ENCODE data around the gene ZNF684. TPM values are rescaled to one million over a fixed set of nuclear protein-coding genes. Genes with fewer than 3 reads are reported as not detected.
"Not testable (repeated sequence)": the region's sequence is repeated elsewhere in the genome, so short reads cannot be mapped to it uniquely, and the experiment has no call there.

ZNF684 gene
- total RNA-seq (2021) (6.0 and 11.8 TPM in 2 replicates), Bru-seq, nascent RNA (percentile 67 among the genes with signal in this experiment), BruChase-seq, experiment 1, labeled RNA remaining after a 2-hour chase (percentile 80 among the genes with signal in this experiment), BruChase-seq, experiment 2, labeled RNA remaining after a 6-hour chase (percentile 54 among the genes with signal in this experiment)
- long read RNA-seq, transcript ZNF684-203 (5 exons, 2,097 nt) = major isoform, 5 of 11 reads
- long read RNA-seq, partial matches to known transcripts = 0 of 11 reads
- long read RNA-seq, other reads (novel, unspliced or antisense) = 2 of 11 reads

GRCh38 chr1:40531381-40532061, at the start of gene ZNF684:
Gene ZNF684, plus strand, starts transcription at chr1:40531637. Its CDS starts 1,530 bp downstream, at chr1:40533167.
- Histone ChIP-seq H3K4me2 (peak within 1 kb of the TSS; percentile 78), H3K4me1 (replicated peaks; ENCODE audit: insufficient read depth) (peaks cover 13% of the 10 kb centered on the region), H3K9me2 (ENCODE audit: insufficient read depth) (no peaks in the 10 kb centered on the region), H3K9me3 (ENCODE audit: insufficient read depth, low read depth) (no peaks in the 10 kb centered on the region; the same call in 1 of the 2 replicates), H3K27me3 (ENCODE audit: insufficient read depth, low read depth) (no peaks in the 10 kb centered on the region), H3K27ac (peak within 1 kb of the TSS; percentile 41), H4K20me1 (ENCODE audit: insufficient read depth) (no peaks in the 10 kb centered on the region), H2AFZ (peak within 1 kb of the TSS; percentile 99), H3K4me3 (peak within 1 kb of the TSS; percentile 88), H3K36me3 (ENCODE audit: low read depth) (no peaks in the 10 kb centered on the region), H3K79me2 (ENCODE audit: low read depth) (no peaks in the 10 kb centered on the region), H3F3A (ENCODE audit: insufficient read depth, low read depth) (no peaks in the 10 kb centered on the region)
- TF ChIP-seq EZH2 (IDR thresholded peaks at IDR 0.05; ENCODE audit: low read depth) (no peak), CTCF (conservative IDR thresholded peaks at IDR 0.05) (no peak)
- DNase-seq = peak; percentile 89 to 90
- BruUV-seq (replicated peaks) = TSS peak; percentile 69
- intact Hi-C loops (cut with micrococcal nuclease; ENCODE audit: unreplicated experiment) = loop anchor here (1.0 to 5.0 kb wide), 3 partner anchors 23 to 421 kb away; partner anchors contain the start of gene EXO5
- POLR2A ChIA-PET (ENCODE audit: unreplicated experiment) = interaction anchor here (0.5 to 0.6 kb wide), 7 partner anchors 53 to 639 kb away, joined by 3 to 7 read pairs (median 4); no protein-coding TSS in a partner anchor
- CTCF ChIA-PET = interaction anchor here (0.6 to 1.3 kb wide), 11 partner anchors 20 to 1962 kb away, joined by 3 to 15 read pairs (median 3); partner anchors contain the start of genes EXO5 and MYCL

- H4K20me1 ChIP-seq (ENCODE audit: insufficient read depth) = no peaks in the 10 kb centered on the region
- H3K9me2 ChIP-seq (ENCODE audit: insufficient read depth) = no peaks in the 10 kb centered on the region
- no peaks in the 10 kb centered on the region for H3K79me2 ChIP-seq (ENCODE audit: low read depth)
- H3K4me2 ChIP-seq = no peak overlapping the region
- DNase-seq = no peak
- ChIA-PET CTCF (interaction anchor here (0.6 kb wide), 1 partner anchor 55 kb away, joined by 3 read pairs; no protein-coding TSS in a partner anchor), POLR2A (ENCODE audit: unreplicated experiment) (no interaction called here)
- no peak overlapping the region for H3K4me3 ChIP-seq
- no peaks in the 10 kb centered on the region; the same call in 1 of the 2 replicates for H3F3A ChIP-seq (ENCODE audit: insufficient read depth, low read depth)
- intact Hi-C loops (cut with micrococcal nuclease; ENCODE audit: unreplicated experiment) = no loop called here
- H3K27ac ChIP-seq = no peak overlapping the region
- peaks cover 51% of the 10 kb centered on the region for H3K36me3 ChIP-seq (ENCODE audit: low read depth)
- H3K4me1 ChIP-seq (replicated peaks; ENCODE audit: insufficient read depth) = no peaks in the 10 kb centered on the region
- no peaks in the 10 kb centered on the region for H3K27me3 ChIP-seq (ENCODE audit: insufficient read depth, low read depth)
- no TSS peak for BruUV-seq (replicated peaks)
- H3K9me3 ChIP-seq (ENCODE audit: insufficient read depth, low read depth) = peaks cover 66% of the 10 kb centered on the region
- H2AFZ ChIP-seq = no peak overlapping the region
- TF ChIP-seq EZH2 (IDR thresholded peaks at IDR 0.05; ENCODE audit: low read depth) = no peak
- TF ChIP-seq CTCF (conservative IDR thresholded peaks at IDR 0.05) = no peak
Observed at GRCh38 chr1:40495315-40495903, 36.0 kb upstream of the ZNF684 start.

GRCh38 chr1:40502651-40503050, 28.8 kb upstream of the ZNF684 start:
- H4K20me1 ChIP-seq (ENCODE audit: insufficient read depth); H3K36me3 ChIP-seq (ENCODE audit: low read depth); H3K79me2 ChIP-seq (ENCODE audit: low read depth); POLR2A ChIA-PET (ENCODE audit: unreplicated experiment); BruUV-seq (replicated peaks); H2AFZ ChIP-seq; H3K4me1 ChIP-seq (replicated peaks; ENCODE audit: insufficient read depth); H3K27me3 ChIP-seq (ENCODE audit: insufficient read depth, low read depth); CTCF ChIA-PET; H3F3A ChIP-seq (ENCODE audit: insufficient read depth, low read depth); DNase-seq; H3K27ac ChIP-seq; intact Hi-C loops (cut with micrococcal nuclease; ENCODE audit: unreplicated experiment); H3K4me3 ChIP-seq; H3K4me2 ChIP-seq; H3K9me2 ChIP-seq (ENCODE audit: insufficient read depth): not testable (repeated sequence)
- H3K9me3 ChIP-seq (ENCODE audit: insufficient read depth, low read depth) = peaks cover 63% of the 10 kb centered on the region
